ENCODE data around the gene PARD6B. TPM values are rescaled to one million over a fixed set of nuclear protein-coding genes. Genes with fewer than 3 reads are reported as not detected.
"Not testable (repeated sequence)": the region's sequence is repeated elsewhere in the genome, so short reads cannot be mapped to it uniquely, and the experiment has no call there.

Gene PARD6B
- total RNA-seq, 1 donor from 2014 or later = 20.4 TPM

DNA sequence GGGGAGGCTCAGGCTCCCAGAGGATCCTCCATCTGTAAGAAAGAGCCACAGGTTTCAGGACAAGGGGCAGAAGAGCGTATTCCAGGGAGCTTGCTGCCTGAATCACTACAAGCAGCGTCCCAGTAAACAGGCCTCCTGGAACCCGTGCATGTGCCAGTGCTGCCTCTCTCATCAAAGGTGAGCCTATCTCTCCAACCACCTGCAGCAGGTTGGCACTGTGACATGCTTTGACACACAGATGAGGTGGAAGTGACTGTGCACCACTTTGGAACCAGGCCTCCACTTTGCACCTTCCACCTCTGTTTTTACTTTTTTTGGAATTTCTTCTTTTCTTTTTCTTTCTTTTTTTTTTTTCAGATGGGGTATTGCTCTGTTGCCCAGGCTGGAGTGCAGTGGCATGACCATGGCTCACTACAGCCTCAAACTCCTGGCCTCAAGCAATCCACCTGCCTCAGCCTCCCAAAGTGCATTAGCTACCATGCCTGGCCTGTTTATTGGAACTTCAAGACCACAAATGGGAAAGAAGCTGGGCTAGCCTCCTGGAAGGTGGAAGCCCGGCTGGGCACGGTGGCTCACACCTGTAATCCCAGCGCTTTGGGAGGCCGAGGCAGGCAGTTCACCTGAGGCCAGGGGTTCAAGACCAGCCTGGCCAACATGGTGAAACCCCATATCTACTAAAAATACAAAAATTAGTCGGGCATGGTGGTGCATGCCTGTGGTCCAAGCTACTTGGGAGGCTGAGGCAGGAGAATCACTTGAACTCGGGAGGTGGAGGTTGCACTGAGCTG, 27.5 kb upstream of the PARD6B start:
- not testable (repeated sequence) for DNase-seq (ENCODE audit: low spot score in 2 of 2); FAIRE-seq

DNA sequence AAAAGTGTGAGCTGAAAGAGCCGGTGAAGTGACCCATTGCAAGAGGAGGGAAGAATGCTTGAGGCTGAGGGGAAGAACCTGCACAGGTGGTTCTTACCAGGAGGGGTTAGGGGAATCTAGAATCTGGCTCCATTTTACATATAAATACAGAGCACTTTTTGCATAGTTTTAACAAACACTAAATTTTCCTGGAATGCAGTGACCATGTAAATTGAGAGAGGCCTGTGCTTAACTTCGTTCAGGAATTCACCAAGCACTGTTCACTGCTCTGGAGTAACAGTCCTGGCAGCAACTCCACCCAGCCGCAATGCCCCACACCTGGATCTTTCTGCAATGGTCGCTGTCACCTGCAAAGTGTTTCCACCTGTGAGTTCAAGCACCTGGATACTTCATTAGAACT, 26.9 kb upstream of the PARD6B start:
- DNase-seq (ENCODE audit: low spot score in 2 of 2) (no peak), FAIRE-seq (no peak)

DNA sequence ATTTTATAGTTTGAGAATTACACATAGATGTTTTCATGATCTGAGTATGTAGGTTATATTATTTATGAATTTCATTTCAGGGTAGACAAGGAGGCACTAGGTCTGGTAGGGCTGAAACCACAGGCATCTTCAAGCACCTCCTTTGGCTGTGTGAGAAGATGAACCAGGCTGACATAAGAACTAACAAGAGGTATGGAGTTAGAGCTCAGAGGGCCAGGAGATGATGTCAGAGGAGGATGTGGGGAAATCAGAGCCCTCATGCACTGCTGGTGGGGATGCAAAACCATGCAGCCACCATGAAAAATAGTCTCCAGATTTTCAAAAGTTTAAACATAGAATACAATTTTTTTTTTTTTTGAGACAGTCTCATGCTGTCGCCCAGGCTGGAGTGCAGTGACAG, 26.4 kb upstream of the PARD6B start:
- FAIRE-seq (no peak), DNase-seq (ENCODE audit: low spot score in 2 of 2) (no peak)

DNA sequence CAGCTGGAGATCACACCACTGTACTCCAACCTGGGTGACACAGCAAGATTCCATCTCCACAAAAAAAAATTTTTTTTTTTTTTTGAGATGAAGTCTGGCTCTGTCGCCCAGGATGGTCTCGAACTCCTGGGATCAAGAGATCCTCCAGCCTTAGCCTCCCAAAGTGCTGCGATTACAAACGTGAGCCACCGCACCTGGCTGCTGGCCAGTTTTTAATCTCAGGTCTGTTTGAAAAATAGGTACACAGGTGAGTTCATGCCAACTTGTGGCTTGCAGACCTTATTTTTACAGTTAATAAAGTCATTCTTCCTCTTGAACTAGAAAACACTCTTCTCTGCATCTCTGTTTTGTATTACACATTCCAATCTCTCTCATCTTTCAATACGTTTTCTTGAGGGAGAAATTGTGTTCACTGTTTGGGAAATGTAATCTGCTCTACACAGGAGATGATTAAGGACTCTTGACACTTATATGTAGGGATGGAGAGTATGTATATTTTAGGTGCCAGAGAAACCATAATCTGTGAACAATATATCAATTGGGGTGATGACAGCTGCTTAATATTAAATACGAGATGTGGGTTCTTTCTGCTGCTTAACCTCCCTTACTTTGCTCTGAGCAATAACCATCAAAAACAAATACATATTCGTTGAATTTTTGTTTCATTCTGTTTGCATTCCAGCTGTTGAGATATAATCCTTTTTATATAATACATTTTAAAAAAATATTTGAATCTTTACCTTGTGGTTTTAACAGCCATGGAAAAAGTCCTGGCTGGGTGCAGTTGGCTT, 22.3 kb upstream of the PARD6B start:
- no peak for FAIRE-seq
- DNase-seq (ENCODE audit: low spot score in 2 of 2) = no peak

DNA sequence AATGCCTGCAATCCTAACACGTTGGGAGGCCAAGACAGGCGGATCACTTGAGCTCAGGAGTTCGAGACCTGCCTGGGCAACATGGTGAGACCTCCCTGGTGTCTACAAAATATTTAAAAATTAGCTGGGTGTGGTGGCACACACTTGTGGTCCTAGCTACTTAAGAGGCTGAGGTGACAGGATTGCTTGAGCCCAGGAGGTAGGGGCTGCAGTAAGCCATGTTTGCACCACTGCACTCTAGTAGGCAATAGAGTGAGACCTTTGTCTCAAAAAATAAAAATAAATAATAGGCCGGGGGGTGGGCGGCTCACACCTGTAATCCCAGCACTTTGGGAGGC, 21.8 kb upstream of the PARD6B start:
- FAIRE-seq = no peak
- no peak for DNase-seq (ENCODE audit: low spot score in 2 of 2)

DNA sequence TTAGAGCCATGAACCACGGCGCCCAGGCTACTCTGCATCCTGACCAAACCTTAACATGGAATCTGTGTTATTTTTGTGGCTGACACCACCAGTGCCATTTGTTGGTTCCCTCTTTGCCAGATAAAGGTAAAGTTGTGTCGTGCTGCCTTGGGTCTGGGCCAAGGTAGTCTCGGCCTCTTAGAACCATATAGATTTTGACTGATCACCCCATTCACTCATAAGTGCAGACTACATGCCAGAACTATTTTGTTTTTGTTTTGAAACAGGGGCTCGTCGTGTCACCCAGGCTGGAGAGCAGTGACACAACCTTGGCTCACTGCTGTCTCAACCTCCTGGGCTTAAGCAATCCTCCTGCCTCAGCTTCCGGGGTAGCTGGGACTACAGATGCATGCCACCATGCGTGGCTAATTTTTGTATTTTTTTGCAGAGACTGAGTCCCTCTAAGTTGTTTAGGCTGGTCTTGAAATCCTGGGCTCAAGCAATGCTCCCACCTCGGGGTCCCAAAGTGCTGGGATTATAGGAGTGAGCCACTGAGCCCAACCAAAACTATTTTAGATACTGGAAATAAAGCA, 20.8 kb upstream of the PARD6B start:
- DNase-seq (ENCODE audit: low spot score in 2 of 2) (no peak), FAIRE-seq (no peak)

DNA sequence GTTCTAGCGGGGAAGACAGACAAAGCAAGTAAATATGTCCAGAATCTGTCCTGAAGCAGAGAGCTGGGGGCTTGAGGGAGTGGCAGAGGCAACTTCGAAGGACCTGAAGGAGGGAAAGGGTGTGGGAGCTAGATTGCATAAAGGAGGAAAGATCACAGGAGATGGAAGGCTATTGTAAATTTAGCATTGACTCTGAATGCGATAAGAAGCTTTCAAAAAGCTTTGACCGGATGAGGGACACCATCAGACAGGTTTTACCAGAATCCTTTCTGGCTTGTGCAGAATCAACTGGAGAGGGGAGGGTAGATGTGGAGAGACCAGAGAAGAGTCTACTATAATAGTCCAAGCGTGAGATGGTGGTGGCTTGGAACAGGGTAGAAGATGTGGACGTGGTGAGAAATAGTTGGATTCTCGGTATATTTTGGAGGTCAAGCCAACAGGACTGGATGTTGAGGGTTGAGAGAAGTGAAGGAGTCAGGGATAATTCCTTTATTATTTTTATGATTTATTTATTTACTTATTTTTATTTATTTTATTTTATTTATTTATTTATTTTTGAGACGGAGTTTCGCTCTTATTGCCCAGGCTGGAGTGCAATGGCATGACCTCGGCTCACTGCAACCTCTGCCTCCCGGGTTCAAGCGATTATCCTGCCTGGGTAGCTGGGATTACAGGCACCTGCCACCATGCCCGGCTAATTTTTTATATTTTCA, 20.1 kb upstream of the PARD6B start:
- DNase-seq (ENCODE audit: low spot score in 2 of 2) = no peak
- no peak for FAIRE-seq

DNA sequence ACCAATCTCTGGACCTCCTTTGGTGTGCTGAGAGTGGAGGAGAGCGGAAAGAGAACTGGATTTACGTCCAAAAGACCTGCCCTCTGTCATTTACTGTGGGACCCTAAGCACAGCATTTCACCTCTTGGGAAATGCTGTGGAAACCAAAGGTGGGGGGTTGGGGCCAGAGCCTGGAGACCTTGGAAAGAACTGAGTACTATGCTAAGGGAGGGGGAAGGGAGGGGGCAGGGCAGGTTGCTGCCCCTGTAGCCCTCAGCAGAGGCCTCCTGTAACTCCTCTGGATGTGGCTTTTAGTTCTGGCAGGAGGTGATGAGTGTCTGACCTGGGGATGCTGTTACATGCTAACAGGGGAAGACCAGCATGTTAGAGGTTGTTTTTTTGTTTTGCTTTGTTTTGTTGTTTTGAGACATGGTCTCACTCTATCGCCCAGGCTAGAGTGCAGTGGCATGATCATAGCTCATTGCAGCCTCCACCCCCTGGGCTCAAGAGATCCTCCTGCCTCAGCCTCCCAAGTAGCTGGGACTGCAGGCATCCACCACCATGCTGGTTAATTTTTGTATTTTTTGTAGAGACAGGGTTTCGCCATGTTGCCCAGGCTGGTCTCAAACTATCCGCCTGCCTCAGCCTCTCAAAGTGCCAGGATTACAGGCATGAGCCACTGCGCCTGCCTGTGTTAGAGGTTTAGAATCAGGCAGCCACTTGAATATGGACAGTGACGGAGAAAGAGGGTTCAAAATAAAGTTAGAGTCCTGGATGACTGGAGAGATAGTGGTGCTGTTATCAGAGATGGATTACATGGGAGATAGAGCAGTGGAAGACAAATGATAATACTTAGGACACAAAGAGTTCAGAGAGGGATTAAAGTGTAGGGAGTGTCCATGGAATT, 18.4 kb upstream of the PARD6B start:
- no peak for FAIRE-seq
- no peak for DNase-seq (ENCODE audit: low spot score in 2 of 2)

DNA sequence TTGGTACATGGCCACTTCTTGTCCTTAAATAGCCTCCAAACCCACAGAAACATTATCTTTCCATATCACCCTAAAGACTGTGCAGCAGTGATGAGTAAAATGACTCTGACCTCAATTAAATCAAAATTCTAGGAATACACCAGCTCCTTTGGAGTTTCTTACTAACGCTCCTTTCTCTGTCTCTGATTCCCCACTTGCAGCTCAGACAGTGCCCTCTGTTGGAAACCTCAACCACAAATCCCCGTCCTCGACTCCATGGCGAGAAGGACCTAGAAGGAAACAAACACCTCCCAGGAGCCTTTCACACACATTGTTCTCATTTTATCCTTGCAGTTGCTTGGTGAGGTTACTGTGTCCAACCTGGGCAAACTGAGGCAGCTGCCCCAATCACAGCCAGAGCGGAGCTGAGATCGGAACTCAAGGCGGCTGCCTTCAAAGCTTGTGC, 17.7 kb upstream of the PARD6B start:
- no peak for DNase-seq (ENCODE audit: low spot score in 2 of 2)
- FAIRE-seq = no peak

DNA sequence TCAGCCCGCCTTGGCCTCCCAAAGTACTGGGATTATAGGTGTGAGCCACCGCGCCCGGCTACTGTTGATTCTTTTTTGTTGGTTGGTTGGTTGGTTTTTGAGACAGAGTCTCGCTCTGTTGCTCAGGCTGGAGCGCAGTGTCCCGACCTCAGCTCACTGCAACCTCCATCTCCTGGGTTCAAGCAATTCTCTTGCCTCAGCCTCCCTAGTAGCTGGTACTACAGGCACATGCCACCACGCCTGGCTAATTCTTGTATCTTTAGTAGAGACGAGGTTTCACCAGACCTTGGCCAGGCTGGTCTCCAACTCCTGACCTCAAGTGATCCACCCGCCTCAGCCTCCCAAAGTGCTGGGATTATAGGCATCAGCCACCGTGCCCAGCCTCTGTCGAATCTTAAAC, 17.0 kb upstream of the PARD6B start:
- not testable (repeated sequence) for DNase-seq (ENCODE audit: low spot score in 2 of 2)

DNA sequence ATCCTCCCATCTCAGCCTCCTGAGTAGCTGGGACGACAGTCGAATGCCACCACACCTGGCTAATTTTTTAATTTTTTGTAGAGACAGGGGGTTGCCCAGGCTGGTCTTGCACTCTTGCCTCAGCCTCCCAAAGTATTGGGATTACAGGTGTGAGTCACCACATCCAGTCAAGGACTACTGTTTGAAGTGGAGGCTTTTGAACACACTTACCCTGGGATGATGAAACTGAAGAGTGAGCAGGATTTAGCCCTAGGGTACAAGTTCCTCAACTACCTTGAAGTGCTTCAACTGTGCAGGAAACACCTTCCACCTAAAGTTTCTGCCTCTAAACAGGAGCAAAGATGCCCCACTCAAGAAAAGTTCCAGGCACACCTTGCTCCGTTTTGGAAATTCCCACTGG, 15.7 kb upstream of the PARD6B start:
- FAIRE-seq (no peak), DNase-seq (ENCODE audit: low spot score in 2 of 2) (no peak)

More for the DNA sequence above, 17.0 kb upstream of the PARD6B start:
- not testable (repeated sequence) for FAIRE-seq

DNA sequence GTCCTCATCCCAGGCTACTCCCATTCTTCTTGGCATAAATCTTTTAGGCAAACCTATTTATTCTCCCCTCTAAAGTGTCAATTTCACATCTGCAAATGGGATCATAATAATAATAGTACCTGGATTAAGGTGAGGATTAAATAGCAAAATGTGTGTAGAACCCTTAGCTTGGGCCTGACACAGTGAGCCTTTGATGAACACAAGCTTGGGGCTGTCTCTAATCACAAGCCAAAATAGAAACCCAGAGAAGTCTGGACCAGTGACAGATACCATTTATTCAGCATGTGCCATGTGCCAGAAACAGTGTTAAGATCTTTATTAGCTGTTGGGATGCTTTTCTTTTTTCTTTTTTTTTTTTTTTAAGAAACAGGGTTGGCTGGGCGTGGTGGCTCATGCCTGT, 14.9 kb upstream of the PARD6B start:
- DNase-seq (ENCODE audit: low spot score in 2 of 2) = no peak
- no peak for FAIRE-seq

DNA sequence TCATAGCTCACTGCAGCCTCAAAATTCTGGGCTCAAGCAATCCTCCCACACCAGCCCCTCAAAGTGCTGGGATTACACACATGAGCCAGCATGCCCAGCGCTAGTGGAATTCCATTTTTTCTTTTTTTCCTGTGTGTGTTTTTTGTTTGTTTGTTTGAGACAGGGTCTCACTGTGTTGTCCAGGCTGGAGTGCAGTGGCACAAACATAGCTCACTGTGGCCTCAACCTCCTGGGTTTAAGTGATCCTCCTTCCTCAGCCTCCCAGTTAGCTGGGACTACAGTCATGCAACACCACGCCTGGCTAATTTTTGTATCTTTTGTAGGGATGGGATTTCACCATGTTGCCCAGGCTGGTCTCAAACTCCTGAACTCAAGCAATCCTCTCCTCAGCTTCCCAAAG, 14.1 kb upstream of the PARD6B start:
- no peak for DNase-seq (ENCODE audit: low spot score in 2 of 2)
- no peak for FAIRE-seq

DNA sequence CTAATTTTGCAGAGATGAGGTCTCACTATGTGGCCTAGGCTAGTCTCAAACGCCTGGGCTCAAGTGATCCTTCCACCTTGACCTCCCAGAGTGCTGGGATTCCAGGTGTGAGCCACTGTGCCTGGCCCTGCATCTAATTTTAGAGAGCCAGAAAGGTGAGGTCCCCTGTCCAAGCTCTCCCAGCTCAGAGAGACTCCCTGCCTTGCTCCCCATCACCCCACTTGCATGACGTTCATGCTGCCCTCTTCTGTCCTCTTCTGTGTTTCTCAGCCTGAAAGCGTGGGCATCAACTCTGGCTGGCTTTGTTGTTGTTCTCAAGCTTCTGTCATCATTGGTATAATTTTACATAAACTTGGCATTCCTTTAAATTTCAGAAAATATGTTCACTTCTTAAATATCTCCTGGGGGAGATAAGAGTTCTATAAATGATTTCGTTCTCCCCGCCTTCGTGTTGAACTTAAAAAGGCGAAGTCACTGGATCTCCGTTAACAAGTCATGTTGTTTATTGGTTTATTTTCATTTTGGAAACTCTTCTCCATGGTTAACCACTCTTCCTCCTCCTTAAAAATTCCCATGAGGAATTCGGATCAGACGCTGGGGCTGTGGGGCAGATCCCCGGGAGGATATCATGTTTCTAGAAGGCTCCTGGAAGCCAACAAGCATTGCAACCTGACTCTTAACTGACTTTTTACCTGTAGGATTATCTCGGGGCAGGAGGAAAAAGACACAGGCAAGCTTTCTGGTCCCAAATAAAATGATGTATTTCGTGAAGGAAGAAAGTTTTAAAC, 13.2 kb upstream of the PARD6B start:
- FAIRE-seq (no peak), DNase-seq (ENCODE audit: low spot score in 2 of 2) (no peak)

DNA sequence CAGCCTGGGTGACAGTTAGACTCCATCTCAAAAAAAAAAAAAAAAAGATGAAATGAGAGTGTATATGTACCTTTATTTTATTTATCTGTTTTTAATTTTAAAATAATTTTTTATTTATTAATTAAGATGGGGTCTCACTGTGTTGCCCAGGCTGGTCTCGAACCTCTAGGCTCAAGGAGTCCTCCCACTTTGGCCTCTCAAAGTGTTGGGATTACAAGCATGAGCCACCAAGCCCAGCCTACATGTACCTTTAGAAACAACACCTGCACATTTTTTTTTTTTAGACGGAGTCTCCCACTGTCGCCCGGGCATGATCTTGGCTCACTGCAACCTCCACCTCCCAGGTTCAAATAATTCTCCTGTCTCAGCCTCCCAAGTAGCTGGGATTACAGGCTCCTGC, 12.1 kb upstream of the PARD6B start:
- FAIRE-seq (no peak), DNase-seq (ENCODE audit: low spot score in 2 of 2) (no peak)

DNA sequence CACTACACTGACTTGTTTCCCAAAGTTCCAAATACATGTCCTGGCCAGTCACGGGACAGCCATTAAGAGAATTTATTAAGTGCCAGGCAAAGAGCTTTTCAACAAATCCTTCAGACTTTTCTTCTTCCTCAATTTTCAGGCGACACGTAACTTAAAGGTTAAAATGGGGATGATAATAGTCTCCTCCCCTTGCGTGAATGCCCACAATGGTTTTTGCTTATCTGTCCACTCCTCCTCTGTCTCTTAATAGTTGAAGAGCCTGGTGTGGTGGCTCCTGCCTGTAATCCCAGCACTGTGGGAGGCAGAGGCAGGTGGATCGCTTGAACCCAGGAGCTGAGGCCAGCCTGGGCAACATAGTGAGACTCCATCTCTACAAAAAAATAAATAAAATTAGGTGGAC, 11.4 kb upstream of the PARD6B start:
- DNase-seq (ENCODE audit: low spot score in 2 of 2) = no peak

DNA sequence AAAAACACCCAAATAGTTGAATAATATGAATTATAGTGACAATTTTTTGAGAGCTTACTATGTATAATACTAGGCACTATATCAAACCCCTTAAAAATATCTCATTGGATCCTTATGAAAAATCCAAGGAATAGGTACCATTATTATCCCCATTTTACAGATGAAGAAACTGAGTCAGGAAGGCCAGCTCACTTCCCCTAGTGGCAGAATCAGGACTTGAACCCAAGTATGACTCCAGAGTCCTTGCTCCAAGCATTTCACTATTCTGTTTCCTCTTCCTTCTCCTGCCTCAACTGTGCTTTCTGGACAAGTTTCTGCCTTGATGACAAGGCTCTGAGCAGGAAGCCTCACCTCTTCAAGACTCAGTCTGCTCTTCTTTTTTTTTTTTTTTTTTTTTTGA, 10.8 kb upstream of the PARD6B start:
- FAIRE-seq = no peak

More for the DNA sequence above, 11.4 kb upstream of the PARD6B start:
- no peak for FAIRE-seq

DNA sequence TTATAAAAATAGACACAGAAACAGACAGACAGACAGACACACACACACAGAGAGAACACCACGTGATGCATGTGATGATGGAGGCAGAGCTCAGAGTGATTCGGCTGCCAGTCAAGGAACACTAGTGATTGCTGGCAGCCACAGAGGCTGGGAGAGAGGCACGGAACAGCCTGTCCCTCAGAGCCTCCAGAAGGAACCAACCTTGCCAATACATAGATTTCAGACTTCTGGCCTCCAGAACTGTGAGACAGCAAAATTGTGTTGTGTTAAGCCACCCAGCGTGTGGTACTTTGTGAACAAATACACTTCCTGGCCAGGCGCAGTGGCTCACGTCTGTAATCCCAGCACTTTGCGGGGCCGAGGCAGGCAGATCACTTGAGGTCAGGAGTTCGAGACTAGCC, 9.5 kb upstream of the PARD6B start:
- no peak for FAIRE-seq
- DNase-seq (ENCODE audit: low spot score in 2 of 2) = no peak

More for the DNA sequence above, 10.8 kb upstream of the PARD6B start:
- no peak for DNase-seq (ENCODE audit: low spot score in 2 of 2)
